ENCODE results near the gene RTKN. TPM values are rescaled to one million over a fixed set of nuclear protein-coding genes. Genes with fewer than 3 reads are reported as not detected.

RTKN gene
- total and polyA plus RNA-seq, 2 of the 13 experiments (the other 11 are each of a cell fraction or from before 2014, with no cell fraction given) = 159 to 166 TPM

DNA sequence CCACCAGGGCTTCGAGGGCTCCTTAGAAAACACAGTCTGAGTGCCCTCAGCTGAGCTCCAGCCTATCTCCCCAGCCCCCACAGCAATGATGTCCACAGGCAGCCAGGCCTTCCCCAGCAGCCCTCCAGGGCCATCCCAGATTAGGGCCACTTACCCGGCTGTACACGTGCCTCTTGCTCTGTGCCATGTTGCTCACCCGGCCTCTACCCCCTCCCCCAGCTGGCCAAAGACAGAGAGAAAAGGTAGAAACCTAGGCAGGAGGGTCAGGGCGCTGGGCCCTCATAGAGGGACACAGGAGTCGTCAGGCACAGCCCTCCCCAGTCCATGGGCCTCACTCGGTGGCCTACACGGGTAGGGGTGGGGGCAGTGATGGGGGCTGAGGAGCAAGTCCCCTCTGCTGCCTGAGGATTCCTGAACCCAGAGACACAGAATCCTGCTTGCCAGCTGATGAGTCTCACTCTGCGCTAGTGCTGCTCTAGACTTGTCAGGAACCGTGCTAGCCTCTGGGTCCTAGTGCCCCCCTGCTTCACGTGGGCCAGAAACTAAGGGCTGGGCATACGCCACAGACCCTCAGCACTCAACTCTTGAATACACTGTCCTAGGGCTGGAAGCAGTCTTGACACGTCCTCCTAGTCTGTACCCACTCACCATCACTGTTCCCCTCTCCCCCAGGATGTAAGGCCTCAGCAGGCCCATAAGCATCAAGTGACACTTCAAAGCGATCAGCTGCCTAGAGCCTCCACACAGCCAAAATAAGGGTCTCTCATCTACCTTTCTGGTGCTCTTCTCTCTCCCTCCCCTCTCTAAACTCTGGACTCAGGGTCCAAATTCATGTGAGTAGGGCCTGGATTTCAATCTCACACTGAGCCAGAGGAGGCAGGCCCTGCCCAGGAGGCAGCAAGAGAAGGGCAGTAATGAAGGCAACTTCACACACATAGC lies 61.6 kb downstream of the RTKN start, which contains the start of gene DCTN1 (continued):
- 0 out of 2 replicates have a peak, but pooled peaks have one; percentile 19 for TF ChIP-seq KAT8 (CRISPR knock-in tag; IDR thresholded peaks at IDR 0.05)
- TF ChIP-seq NCOA1 (CRISPR knock-in tag; IDR thresholded peaks at IDR 0.05) = no peak
- TF ChIP-seq ZNF557 (CRISPR knock-in tag; IDR thresholded peaks at IDR 0.05) = no peak
- peak; percentile 79; the same call in 1 of the 2 replicates for TF ChIP-seq DNMT1 (CRISPR knock-in tag; IDR thresholded peaks at IDR 0.05)
- no peak for TF ChIP-seq ZNF460 (CRISPR knock-in tag; IDR thresholded peaks at IDR 0.05; ENCODE audit: borderline replicate concordance)
- TF ChIP-seq ZNF614 (CRISPR knock-in tag; IDR thresholded peaks at IDR 0.05; ENCODE audit: borderline replicate concordance) = no peak
- TF ChIP-seq, protein P1, sequence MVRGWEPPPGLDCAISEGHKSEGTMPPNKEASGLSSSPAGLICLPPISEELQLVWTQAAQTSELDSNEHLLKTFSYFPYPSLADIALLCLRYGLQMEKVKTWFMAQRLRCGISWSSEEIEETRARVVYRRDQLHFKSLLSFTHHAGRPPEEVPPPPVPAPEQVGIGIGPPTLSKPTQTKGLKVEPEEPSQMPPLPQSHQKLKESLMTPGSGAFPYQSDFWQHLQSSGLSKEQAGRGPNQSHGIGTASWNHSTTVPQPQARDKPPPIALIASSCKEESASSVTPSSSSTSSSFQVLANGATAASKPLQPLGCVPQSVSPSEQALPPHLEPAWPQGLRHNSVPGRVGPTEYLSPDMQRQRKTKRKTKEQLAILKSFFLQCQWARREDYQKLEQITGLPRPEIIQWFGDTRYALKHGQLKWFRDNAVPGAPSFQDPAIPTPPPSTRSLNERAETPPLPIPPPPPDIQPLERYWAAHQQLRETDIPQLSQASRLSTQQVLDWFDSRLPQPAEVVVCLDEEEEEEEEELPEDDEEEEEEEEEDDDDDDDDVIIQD (CRISPR knock-in tag; IDR thresholded peaks at IDR 0.05; ENCODE audit: low read depth) = no peak
- no peak for TF ChIP-seq TCF12 (IDR thresholded peaks at IDR 0.05)
- no peak for TF ChIP-seq TCF12 (CRISPR knock-in tag; IDR thresholded peaks at IDR 0.05)
- TF ChIP-seq MEIS1 (CRISPR knock-in tag; IDR thresholded peaks at IDR 0.05; ENCODE audit: borderline replicate concordance) = no peak
- TF ChIP-seq ZNF292 (CRISPR knock-in tag; IDR thresholded peaks at IDR 0.05; ENCODE audit: borderline replicate concordance, low read depth) = peak; percentile 83; the same call in 1 of the 2 replicates
- TF ChIP-seq ZNF136 (CRISPR knock-in tag; IDR thresholded peaks at IDR 0.05; ENCODE audit: low read depth) = no peak
- no peak for TF ChIP-seq ZNF841 (CRISPR knock-in tag; IDR thresholded peaks at IDR 0.05; ENCODE audit: borderline replicate concordance)
- TF ChIP-seq ZNF225 (CRISPR knock-in tag; IDR thresholded peaks at IDR 0.05) = 0 out of 2 replicates have a peak, but pooled peaks have one; percentile 38
- no peak for TF ChIP-seq ZNF709 (CRISPR knock-in tag; IDR thresholded peaks at IDR 0.05)
- peak; percentile 28; the same call in 1 of the 2 replicates for TF ChIP-seq ZNF788 (CRISPR knock-in tag; IDR thresholded peaks at IDR 0.05; ENCODE audit: borderline replicate concordance)
- TF ChIP-seq ZMYM3 (CRISPR knock-in tag; IDR thresholded peaks at IDR 0.05) = peak; percentile 58; the same call in 1 of the 2 replicates
- TF ChIP-seq, protein P2, sequence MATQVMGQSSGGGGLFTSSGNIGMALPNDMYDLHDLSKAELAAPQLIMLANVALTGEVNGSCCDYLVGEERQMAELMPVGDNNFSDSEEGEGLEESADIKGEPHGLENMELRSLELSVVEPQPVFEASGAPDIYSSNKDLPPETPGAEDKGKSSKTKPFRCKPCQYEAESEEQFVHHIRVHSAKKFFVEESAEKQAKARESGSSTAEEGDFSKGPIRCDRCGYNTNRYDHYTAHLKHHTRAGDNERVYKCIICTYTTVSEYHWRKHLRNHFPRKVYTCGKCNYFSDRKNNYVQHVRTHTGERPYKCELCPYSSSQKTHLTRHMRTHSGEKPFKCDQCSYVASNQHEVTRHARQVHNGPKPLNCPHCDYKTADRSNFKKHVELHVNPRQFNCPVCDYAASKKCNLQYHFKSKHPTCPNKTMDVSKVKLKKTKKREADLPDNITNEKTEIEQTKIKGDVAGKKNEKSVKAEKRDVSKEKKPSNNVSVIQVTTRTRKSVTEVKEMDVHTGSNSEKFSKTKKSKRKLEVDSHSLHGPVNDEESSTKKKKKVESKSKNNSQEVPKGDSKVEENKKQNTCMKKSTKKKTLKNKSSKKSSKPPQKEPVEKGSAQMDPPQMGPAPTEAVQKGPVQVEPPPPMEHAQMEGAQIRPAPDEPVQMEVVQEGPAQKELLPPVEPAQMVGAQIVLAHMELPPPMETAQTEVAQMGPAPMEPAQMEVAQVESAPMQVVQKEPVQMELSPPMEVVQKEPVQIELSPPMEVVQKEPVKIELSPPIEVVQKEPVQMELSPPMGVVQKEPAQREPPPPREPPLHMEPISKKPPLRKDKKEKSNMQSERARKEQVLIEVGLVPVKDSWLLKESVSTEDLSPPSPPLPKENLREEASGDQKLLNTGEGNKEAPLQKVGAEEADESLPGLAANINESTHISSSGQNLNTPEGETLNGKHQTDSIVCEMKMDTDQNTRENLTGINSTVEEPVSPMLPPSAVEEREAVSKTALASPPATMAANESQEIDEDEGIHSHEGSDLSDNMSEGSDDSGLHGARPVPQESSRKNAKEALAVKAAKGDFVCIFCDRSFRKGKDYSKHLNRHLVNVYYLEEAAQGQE (IDR thresholded peaks at IDR 0.05; ENCODE audit: borderline replicate concordance in 1 of 2, low read depth in 1 of 2, low read length in 2 of 2) = no peak
- no peak for TF ChIP-seq TCF7L2 (IDR thresholded peaks at IDR 0.05; ENCODE audit: low read depth, low read length)
- no peak for TF ChIP-seq ZNF720 (CRISPR knock-in tag; IDR thresholded peaks at IDR 0.05)
- TF ChIP-seq ZNF567 (CRISPR knock-in tag; IDR thresholded peaks at IDR 0.05; ENCODE audit: borderline replicate concordance) = no peak
- no peak for TF ChIP-seq CHD2 (IDR thresholded peaks at IDR 0.05; ENCODE audit: low read depth, low read length)
- TF ChIP-seq, protein P3, sequence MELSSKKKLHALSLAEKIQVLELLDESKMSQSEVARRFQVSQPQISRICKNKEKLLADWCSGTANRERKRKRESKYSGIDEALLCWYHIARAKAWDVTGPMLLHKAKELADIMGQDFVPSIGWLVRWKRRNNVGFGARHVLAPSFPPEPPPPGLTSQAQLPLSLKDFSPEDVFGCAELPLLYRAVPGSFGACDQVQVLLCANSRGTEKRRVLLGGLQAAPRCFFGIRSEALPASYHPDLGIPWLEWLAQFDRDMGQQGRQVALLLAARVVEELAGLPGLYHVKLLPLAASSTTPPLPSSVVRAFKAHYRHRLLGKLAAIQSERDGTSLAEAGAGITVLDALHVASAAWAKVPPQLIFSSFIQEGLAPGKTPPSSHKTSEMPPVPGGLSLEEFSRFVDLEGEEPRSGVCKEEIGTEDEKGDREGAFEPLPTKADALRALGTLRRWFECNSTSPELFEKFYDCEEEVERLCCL (CRISPR knock-in tag; IDR thresholded peaks at IDR 0.05; ENCODE audit: borderline replicate concordance) = no peak
- TF ChIP-seq SUZ12 (IDR thresholded peaks at IDR 0.05; ENCODE audit: low read depth, low read length) = no peak
